ENCODE results near the gene PARD3B. TPM values are rescaled to one million over a fixed set of nuclear protein-coding genes. Genes with fewer than 3 reads are reported as not detected.

Gene PARD3B
- total RNA-seq, 1 donor from 2014 or later = 12.3 TPM

DNA sequence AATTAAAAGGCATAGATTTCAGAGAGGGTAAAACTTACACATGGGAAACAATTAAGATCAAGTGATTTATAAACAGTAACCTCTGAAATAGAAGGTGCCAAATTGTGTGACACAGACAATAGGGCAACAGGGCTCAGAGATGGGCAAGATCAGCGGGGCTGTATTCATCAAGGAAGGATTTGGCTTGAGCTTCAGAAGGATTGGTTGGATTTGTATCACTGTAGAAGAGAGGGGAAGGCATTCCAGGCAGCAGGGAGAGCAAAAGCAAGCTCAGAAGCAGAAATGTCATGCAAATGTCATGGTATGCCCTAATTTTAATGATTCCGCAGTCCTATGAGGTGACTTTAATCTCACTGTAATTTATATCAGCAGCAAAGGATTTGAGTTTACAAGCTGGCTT lies 722.0 kb downstream of the PARD3B start:
- no peaks in the 10 kb centered on the region for H3K9me3 ChIP-seq
- no peak for DNase-seq (ENCODE audit: extremely low spot score in 2 of 2)
- TF ChIP-seq POLR2A (IDR thresholded peaks at IDR 0.05) (no peak), POLR2AphosphoS5 (IDR thresholded peaks at IDR 0.05; ENCODE audit: insufficient read depth in 1 of 2, low read depth in 1 of 2) (no peak)
- TF ChIP-seq, protein P1, sequence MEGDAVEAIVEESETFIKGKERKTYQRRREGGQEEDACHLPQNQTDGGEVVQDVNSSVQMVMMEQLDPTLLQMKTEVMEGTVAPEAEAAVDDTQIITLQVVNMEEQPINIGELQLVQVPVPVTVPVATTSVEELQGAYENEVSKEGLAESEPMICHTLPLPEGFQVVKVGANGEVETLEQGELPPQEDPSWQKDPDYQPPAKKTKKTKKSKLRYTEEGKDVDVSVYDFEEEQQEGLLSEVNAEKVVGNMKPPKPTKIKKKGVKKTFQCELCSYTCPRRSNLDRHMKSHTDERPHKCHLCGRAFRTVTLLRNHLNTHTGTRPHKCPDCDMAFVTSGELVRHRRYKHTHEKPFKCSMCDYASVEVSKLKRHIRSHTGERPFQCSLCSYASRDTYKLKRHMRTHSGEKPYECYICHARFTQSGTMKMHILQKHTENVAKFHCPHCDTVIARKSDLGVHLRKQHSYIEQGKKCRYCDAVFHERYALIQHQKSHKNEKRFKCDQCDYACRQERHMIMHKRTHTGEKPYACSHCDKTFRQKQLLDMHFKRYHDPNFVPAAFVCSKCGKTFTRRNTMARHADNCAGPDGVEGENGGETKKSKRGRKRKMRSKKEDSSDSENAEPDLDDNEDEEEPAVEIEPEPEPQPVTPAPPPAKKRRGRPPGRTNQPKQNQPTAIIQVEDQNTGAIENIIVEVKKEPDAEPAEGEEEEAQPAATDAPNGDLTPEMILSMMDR (IDR thresholded peaks at IDR 0.05) = no peak
- H3K27me3 ChIP-seq = no peaks in the 10 kb centered on the region
- H3K36me3 ChIP-seq = no peaks in the 10 kb centered on the region
- intact Hi-C loops (cut with DNase I) = no loop called here
- H3K27ac ChIP-seq = no peak overlapping the region
- no peak overlapping the region for H3K4me3 ChIP-seq
- peaks cover 2% of the 10 kb centered on the region for H3K4me1 ChIP-seq

DNA sequence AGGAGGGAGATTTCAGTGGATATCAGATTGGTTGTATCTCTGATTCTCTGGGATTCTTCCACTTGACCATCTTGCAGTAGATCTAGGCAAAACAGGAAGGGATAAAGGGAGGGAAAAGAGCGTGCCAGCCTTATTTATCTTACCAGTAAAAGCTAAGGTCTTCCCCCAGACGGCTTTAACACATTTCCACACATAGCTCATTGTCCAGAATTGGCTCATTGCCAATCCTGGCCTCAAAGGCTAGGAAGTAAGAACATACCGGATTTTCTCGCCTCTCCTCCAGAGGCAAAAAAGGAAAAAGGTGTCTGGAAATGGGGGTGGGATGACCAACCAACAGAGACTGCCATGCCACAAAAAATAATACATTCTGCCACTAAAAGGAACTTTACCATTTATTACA lies 725.4 kb downstream of the PARD3B start:
- intact Hi-C loops (cut with DNase I) = no loop called here
- no peaks in the 10 kb centered on the region for H3K27me3 ChIP-seq
- TF ChIP-seq, protein P1 (IDR thresholded peaks at IDR 0.05) = no peak
- no peak for TF ChIP-seq POLR2AphosphoS5 (IDR thresholded peaks at IDR 0.05; ENCODE audit: insufficient read depth in 1 of 2, low read depth in 1 of 2)
- TF ChIP-seq POLR2A (IDR thresholded peaks at IDR 0.05) = no peak
- H3K27ac ChIP-seq = no peak overlapping the region
- H3K4me1 ChIP-seq = no peaks in the 10 kb centered on the region
- H3K4me3 ChIP-seq = no peak overlapping the region
- no peaks in the 10 kb centered on the region for H3K36me3 ChIP-seq
- H3K9me3 ChIP-seq = no peaks in the 10 kb centered on the region
- no peak for DNase-seq (ENCODE audit: extremely low spot score in 2 of 2)

GRCh38 chr2:205273148-205273547 lies 727.9 kb downstream of the PARD3B start:
- DNase-seq (ENCODE audit: extremely low spot score in 2 of 2) = no peak
- H3K27me3 ChIP-seq = no peaks in the 10 kb centered on the region
- H3K36me3 ChIP-seq = no peaks in the 10 kb centered on the region
- H3K4me1 ChIP-seq = no peaks in the 10 kb centered on the region
- TF ChIP-seq, protein P1 (IDR thresholded peaks at IDR 0.05) = no peak
- TF ChIP-seq POLR2A (IDR thresholded peaks at IDR 0.05) (no peak), POLR2AphosphoS5 (IDR thresholded peaks at IDR 0.05; ENCODE audit: insufficient read depth in 1 of 2, low read depth in 1 of 2) (no peak)
- no peak overlapping the region for H3K27ac ChIP-seq
- no peak overlapping the region for H3K4me3 ChIP-seq
- intact Hi-C loops (cut with DNase I) = no loop called here
- no peaks in the 10 kb centered on the region for H3K9me3 ChIP-seq

GRCh38 chr2:205273627-205274026 lies 728.4 kb downstream of the PARD3B start:
- H3K4me3 ChIP-seq = no peak overlapping the region
- H3K27ac ChIP-seq = no peak overlapping the region
- no peaks in the 10 kb centered on the region for H3K4me1 ChIP-seq
- no peaks in the 10 kb centered on the region for H3K36me3 ChIP-seq
- no peaks in the 10 kb centered on the region for H3K27me3 ChIP-seq
- TF ChIP-seq, protein P1 (IDR thresholded peaks at IDR 0.05) = no peak
- TF ChIP-seq POLR2AphosphoS5 (IDR thresholded peaks at IDR 0.05; ENCODE audit: insufficient read depth in 1 of 2, low read depth in 1 of 2) (no peak), POLR2A (IDR thresholded peaks at IDR 0.05) (no peak)
- H3K9me3 ChIP-seq = no peaks in the 10 kb centered on the region
- DNase-seq (ENCODE audit: extremely low spot score in 2 of 2) = no peak
- intact Hi-C loops (cut with DNase I) = no loop called here

DNA sequence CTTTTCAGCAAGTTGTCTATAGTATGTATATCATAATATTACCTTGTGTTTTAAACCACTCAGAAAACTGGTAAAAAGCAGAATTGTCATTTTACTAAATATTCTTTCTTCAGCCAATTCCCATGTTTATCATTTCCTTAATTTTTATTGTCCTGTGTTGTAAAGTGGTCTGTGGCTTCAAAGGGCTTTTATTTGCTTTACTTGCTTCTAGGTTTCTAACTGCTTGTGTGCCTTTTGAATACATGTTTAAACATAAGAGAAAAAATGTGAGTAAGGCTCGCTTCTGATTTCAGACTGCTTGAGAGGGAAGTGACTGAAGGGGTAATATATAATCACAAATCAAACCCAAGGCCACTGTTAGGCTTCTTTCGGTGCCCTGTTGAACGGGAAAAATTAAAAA lies 729.5 kb downstream of the PARD3B start:
- no peak for TF ChIP-seq POLR2AphosphoS5 (IDR thresholded peaks at IDR 0.05; ENCODE audit: insufficient read depth in 1 of 2, low read depth in 1 of 2)
- TF ChIP-seq, protein P1 (IDR thresholded peaks at IDR 0.05) = no peak
- TF ChIP-seq POLR2A (IDR thresholded peaks at IDR 0.05) = no peak
- Histone ChIP-seq H3K9me3 (no peaks in the 10 kb centered on the region), H3K4me1 (no peaks in the 10 kb centered on the region), H3K4me3 (no peak overlapping the region), H3K36me3 (no peaks in the 10 kb centered on the region), H3K27ac (no peak overlapping the region), H3K27me3 (no peaks in the 10 kb centered on the region)
- intact Hi-C loops (cut with DNase I) = no loop called here
- no peak for DNase-seq (ENCODE audit: extremely low spot score in 2 of 2)
